ENCODE results near the gene STAT5A. TPM values are rescaled to one million over a fixed set of nuclear protein-coding genes. Genes with fewer than 3 reads are reported as not detected.
A peak's percentile ranks its signal among the peaks of the same experiment; 100 is the strongest.

STAT5A gene
- total and polyA plus RNA-seq, 9 of the 15 experiments (the other 6 are each of a cell fraction or from before 2014, with no cell fraction given) = 79.9 to 415 (median 196) TPM

- TF ChIP-seq RBM15 (IDR thresholded peaks at IDR 0.05; ENCODE audit: insufficient read depth, low read length) = no peak
- no peak for TF ChIP-seq ZNF644 (tag; IDR thresholded peaks at IDR 0.05; ENCODE audit: low read depth)
- TF ChIP-seq ZNF140 (CRISPR knock-in tag; IDR thresholded peaks at IDR 0.05) = no peak
- no peak; the same call in 1 of the 2 replicates for TF ChIP-seq HSF4 (CRISPR knock-in tag; IDR thresholded peaks at IDR 0.05; ENCODE audit: borderline replicate concordance)
- TF ChIP-seq ILF3 (IDR thresholded peaks at IDR 0.05; ENCODE audit: borderline replicate concordance) = no peak
- TF ChIP-seq E2F5 (CRISPR knock-in tag; IDR thresholded peaks at IDR 0.05) = no peak
- TF ChIP-seq NBN (IDR thresholded peaks at IDR 0.05; ENCODE audit: low read depth) = no peak
- TF ChIP-seq ZNF696 (CRISPR knock-in tag; conservative IDR thresholded peaks at IDR 0.05) = no peak
- no peak for TF ChIP-seq HNRNPLL (IDR thresholded peaks at IDR 0.05; ENCODE audit: low read depth, low read length, poor library complexity, severe bottlenecking)
- no peak for TF ChIP-seq POLR2AphosphoS2 (IDR thresholded peaks at IDR 0.05; ENCODE audit: low read length)
- no peak for TF ChIP-seq HOMEZ (CRISPR knock-in tag; IDR thresholded peaks at IDR 0.05)
- TF ChIP-seq NCOR1 (IDR thresholded peaks at IDR 0.05) = no peak
- no peak for TF ChIP-seq ELK1 (CRISPR knock-in tag; IDR thresholded peaks at IDR 0.05)
- TF ChIP-seq PURB (CRISPR knock-in tag; IDR thresholded peaks at IDR 0.05; ENCODE audit: low read depth) = no peak
- no peak for TF ChIP-seq FOXJ2 (tag; IDR thresholded peaks at IDR 0.05)
- no peak for TF ChIP-seq HINFP (tag; conservative IDR thresholded peaks at IDR 0.05; ENCODE audit: low read depth)
- TF ChIP-seq LEF1 (IDR thresholded peaks at IDR 0.05) = peak; percentile 27; the same call in 1 of the 2 replicates
- no peak for TF ChIP-seq ZBTB34 (CRISPR knock-in tag; IDR thresholded peaks at IDR 0.05)
- no peak for TF ChIP-seq ASH1L (IDR thresholded peaks at IDR 0.05; ENCODE audit: borderline replicate concordance, low read depth, partially characterized antibody)
- no peak for TF ChIP-seq ZNF699 (CRISPR knock-in tag; IDR thresholded peaks at IDR 0.05; ENCODE audit: insufficient replicate concordance)
- no peak for TF ChIP-seq PCBP2 (IDR thresholded peaks at IDR 0.05; ENCODE audit: low read depth, low read length, poor library complexity, severe bottlenecking)
These were observed 21.9 kb downstream of the STAT5A start (continued) for GRCh38 chr17:42309986-42310786.

Data from K562 (cell line).